Ectodermal cell (in vitro differentiated cells): ENCODE data around the gene ZNF639.

ENCODE experiments used
- H3K27ac ChIP-seq: 2 replicates; pipeline ENCODE4 v1.7.0; 2013; ENCODE audit warnings: mild to moderate bottlenecking, low read depth, low read length; ENCODE audit not compliant: insufficient read depth, poor library complexity, severe bottlenecking
- H3K27me3 ChIP-seq: 2 replicates; pipeline ENCODE4 v1.7.0; 2013; ENCODE audit warnings: mild to moderate bottlenecking, low read length; ENCODE audit not compliant: insufficient read depth, control insufficient read depth, poor library complexity, severe bottlenecking
- H3K36me3 ChIP-seq: one replicate; pipeline ENCODE4 v1.7.0; 2013; ENCODE audit warnings: low read length; ENCODE audit not compliant: control insufficient read depth, insufficient read depth
- H3K4me1 ChIP-seq: one replicate; pipeline ENCODE4 v1.7.0; 2013; ENCODE audit warnings: low read length; ENCODE audit not compliant: control insufficient read depth, insufficient read depth
- H3K4me3 ChIP-seq: 2 replicates; pipeline ENCODE4 v1.7.0; 2013; ENCODE audit warnings: low read depth, low read length, control low read depth; ENCODE audit not compliant: insufficient read depth
- H3K9me3 ChIP-seq: 2 replicates; pipeline ENCODE4 v1.7.0; 2013; ENCODE audit warnings: mild to moderate bottlenecking, low read length, moderate library complexity; ENCODE audit not compliant: control insufficient read depth
- WGBS, 2 experiments: methylation state at CpG; one replicate each; pipeline ENCODE4 v1.1.7; 2013; ENCODE audit warnings: missing lambda C conversion rate in 2 of 2; 5-methylcytosine and 5-hydroxymethylcytosine counted together

Gene ZNF639

GRCh38 chr3:179336345-179336929, 13.6 kb downstream of the ZNF639 start:
- WGBS, 2 experiments = 71% methylated on average over 1 of the region's 1 CpG; no CpG with 5 or more reads in 1 of the 2 experiments
- no peak overlapping the region for H3K4me3 ChIP-seq

GRCh38 chr3:179347345-179348194, 24.7 kb downstream of the ZNF639 start, which contains the start of gene MFN1:
Gene MFN1, plus strand, starts transcription at chr3:179347709. Its CDS starts 1,143 bp downstream, at chr3:179348852.
- Histone ChIP-seq H3K9me3 (no peaks in the 10 kb centered on the region), H3K4me3 (peak within 1 kb of the TSS; percentile 93), H3K4me1 (peaks cover 6% of the 10 kb centered on the region), H3K27ac (peak within 1 kb of the TSS; percentile 67), H3K36me3 (peaks cover 8% of the 10 kb centered on the region), H3K27me3 (no peaks in the 10 kb centered on the region)
- WGBS, 2 experiments = 3% methylated on average over 61 to 62 of the region's 63 CpGs

More at GRCh38 chr3:179336345-179336929, 13.6 kb downstream of the ZNF639 start:
- Histone ChIP-seq H3K27ac (no peak overlapping the region), H3K27me3 (no peaks in the 10 kb centered on the region), H3K36me3 (peaks cover 36% of the 10 kb centered on the region), H3K4me1 (no peaks in the 10 kb centered on the region), H3K9me3 (no peaks in the 10 kb centered on the region)

GRCh38 chr3:179348325-179349013, 25.6 kb downstream of the ZNF639 start:
- H3K9me3 ChIP-seq = no peaks in the 10 kb centered on the region
- no peaks in the 10 kb centered on the region for H3K27me3 ChIP-seq
- peak overlapping the region; percentile 93 for H3K4me3 ChIP-seq
- 56 to 65% methylated on average over 4 to 5 of the region's 5 CpGs for WGBS, 2 experiments
- peaks cover 11% of the 10 kb centered on the region for H3K36me3 ChIP-seq
- peaks cover 6% of the 10 kb centered on the region for H3K4me1 ChIP-seq
- H3K27ac ChIP-seq = no peak overlapping the region

- Histone ChIP-seq H3K27me3 (no peaks in the 10 kb centered on the region), H3K27ac (no peak overlapping the region), H3K36me3 (peaks cover 30% of the 10 kb centered on the region), H3K4me1 (no peaks in the 10 kb centered on the region), H3K9me3 (no peaks in the 10 kb centered on the region), H3K4me3 (no peak overlapping the region)
- 100% methylated on average over 1 of the region's 1 CpG for WGBS, 2 experiments
These were observed 33.2 kb downstream of the ZNF639 start for GRCh38 chr3:179355996-179356395.

- WGBS, 2 experiments = 94 to 95% methylated on average over 5 of the region's 5 CpGs
- Histone ChIP-seq H3K4me3 (no peak overlapping the region), H3K4me1 (no peaks in the 10 kb centered on the region), H3K9me3 (no peaks in the 10 kb centered on the region), H3K27ac (no peak overlapping the region), H3K27me3 (no peaks in the 10 kb centered on the region), H3K36me3 (peaks cover 8% of the 10 kb centered on the region)
These were observed 40.5 kb downstream of the ZNF639 start for GRCh38 chr3:179363332-179363731.

- H3K36me3 ChIP-seq = no peaks in the 10 kb centered on the region
- no peaks in the 10 kb centered on the region for H3K9me3 ChIP-seq
- no CpG with 5 or more reads among the region's 1 CpG for WGBS, 2 experiments
- H3K4me3 ChIP-seq = no peak overlapping the region
- no peak overlapping the region for H3K27ac ChIP-seq
- H3K4me1 ChIP-seq = no peaks in the 10 kb centered on the region
- H3K27me3 ChIP-seq = no peaks in the 10 kb centered on the region
These were observed 46.8 kb downstream of the ZNF639 start for GRCh38 chr3:179369621-179370020.

- Histone ChIP-seq H3K9me3 (no peaks in the 10 kb centered on the region), H3K4me3 (no peak overlapping the region), H3K27me3 (no peaks in the 10 kb centered on the region), H3K27ac (no peak overlapping the region), H3K4me1 (no peaks in the 10 kb centered on the region), H3K36me3 (peaks cover 12% of the 10 kb centered on the region)
- 87 to 95% methylated on average over 3 to 4 of the region's 6 CpGs for WGBS, 2 experiments
These were observed 51.1 kb downstream of the ZNF639 start for GRCh38 chr3:179373938-179374337.

- Histone ChIP-seq H3K36me3 (peaks cover 12% of the 10 kb centered on the region), H3K27me3 (no peaks in the 10 kb centered on the region), H3K27ac (no peak overlapping the region), H3K4me3 (no peak overlapping the region), H3K9me3 (no peaks in the 10 kb centered on the region), H3K4me1 (no peaks in the 10 kb centered on the region)
- 92 to 95% methylated on average over 9 to 11 of the region's 12 CpGs for WGBS, 2 experiments
These were observed 52.5 kb downstream of the ZNF639 start for GRCh38 chr3:179375091-179375999.

- Histone ChIP-seq H3K4me3 (no peak overlapping the region), H3K27ac (no peak overlapping the region), H3K4me1 (no peaks in the 10 kb centered on the region), H3K36me3 (peaks cover 13% of the 10 kb centered on the region), H3K9me3 (no peaks in the 10 kb centered on the region), H3K27me3 (no peaks in the 10 kb centered on the region)
- no CpG with 5 or more reads among the region's 1 CpG for WGBS, 2 experiments
These were observed 53.6 kb downstream of the ZNF639 start for GRCh38 chr3:179376474-179376873.
